Right ventricle myocardium inferior (tissue), 1 donor: ENCODE results near the gene ZBTB20. TPM values are rescaled to one million over a fixed set of nuclear protein-coding genes. Genes with fewer than 3 reads are reported as not detected.

Source experiments
- ATAC-seq: fragments of 200-7000 bp; cut with Tn5 transposase; one replicate; pipeline ENCODE4 v1.9.1; 2020; ENCODE audit warnings: mild to moderate bottlenecking, moderate library complexity
- DNase-seq: peaks from one replicate; pipeline ENCODE4 v3.0.0; 2021; ENCODE audit errors: missing footprints
- intact Hi-C: fragments of 100-400 bp; cut with DNase I; formaldehyde crosslinking; loops from one replicate; pipeline ENCODE4 v1.11.0; 2022
- total RNA-seq: library from RNA; stranded (reverse); fragmentation: NEBNext Ultra II Directional; extraction: Animal tissue kit (Norgen Biotek cat#: 25700); gene quantifications from one replicate; pipeline ENCODE4 v1.2.1, GENCODE V29; 2021
- donor health status: DM: no; HTN: yes; CAD: no; lungs with severe emphysema.

The ZBTB20 gene
- total RNA-seq, 1 donor from 2014 or later, result 55.7 TPM

DNA sequence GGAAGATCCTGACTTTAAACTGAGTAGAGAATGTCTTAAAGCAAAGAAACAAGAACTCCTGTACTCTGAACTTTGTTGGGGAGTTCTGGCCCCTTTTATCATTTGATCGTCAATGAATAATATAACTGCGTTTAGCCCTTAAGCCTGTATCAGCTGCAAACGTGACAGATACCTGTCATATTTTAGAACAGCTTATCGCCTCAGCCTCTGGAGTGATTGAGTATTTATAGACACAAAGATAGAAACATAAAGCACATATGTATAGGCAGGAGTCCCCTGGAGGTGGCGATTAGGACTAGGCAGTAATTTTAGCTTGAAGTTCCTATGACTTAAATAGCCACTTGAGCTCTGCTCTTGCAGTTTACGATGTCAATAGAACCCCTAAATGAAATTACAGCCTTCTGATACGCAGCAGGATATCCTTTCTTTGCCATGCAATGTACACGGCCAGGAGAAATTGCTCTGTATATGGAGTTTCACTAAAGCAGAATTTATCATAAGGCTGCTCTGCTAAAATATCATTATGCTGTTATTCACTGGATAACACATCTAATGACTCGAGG, 531.5 kb downstream of the ZBTB20 start:
- no peak for DNase-seq
- no peak for ATAC-seq
- intact Hi-C loops, result no loop called here

DNA sequence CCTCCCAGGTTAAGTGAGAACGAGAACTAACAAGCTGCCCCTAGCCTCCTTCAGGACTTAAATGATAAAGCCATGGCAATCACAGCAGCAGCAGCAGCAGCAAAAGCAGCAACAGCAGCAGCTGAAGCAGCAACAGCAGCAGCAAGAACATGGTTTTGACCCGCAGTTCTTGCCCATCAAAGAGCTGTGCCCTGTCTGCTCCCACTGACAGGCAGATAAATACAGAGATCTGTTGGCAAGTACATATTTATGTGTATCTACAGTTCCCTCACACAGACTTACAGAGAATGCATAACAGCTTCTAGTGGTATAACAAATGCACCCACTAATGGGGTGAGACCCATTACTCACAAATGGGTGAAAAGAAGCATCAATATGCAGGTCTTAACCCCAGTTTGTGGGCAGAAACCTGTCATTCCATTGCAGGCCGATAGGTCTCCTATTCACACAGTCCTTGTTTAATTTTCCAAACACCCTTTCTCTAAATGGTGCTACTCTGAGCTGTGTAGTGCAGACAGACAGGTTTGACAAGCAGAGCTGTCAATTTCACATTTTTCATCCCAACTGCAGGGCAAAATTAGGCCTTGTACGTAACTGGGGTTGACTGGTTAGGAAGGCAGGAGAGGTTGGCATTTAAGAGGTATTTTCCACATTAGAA, 537.0 kb downstream of the ZBTB20 start:
- no peak for DNase-seq
- peak; percentile 12 for ATAC-seq

DNA sequence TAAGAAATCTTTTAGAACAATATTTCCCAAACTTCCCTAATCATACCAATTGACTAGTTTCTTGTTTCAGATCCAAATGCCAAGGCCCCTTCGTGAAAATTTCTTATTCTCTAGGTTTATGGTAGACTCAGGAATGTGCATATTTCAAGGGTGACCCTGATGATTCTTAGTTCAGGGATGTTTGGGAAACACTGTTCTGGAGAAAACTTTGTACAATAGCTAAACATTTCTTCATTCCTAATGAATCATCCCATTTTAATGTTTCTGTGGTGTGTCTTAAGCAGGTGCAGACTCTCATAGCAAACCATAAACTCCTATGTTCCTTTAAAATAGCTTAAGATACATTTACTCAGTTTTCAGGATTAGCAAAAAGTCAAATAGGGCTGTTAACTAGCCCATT, 538.8 kb downstream of the ZBTB20 start:
- intact Hi-C loops, result no loop called here
- no peak for DNase-seq
- ATAC-seq, result no peak

More for the DNA sequence above, 537.0 kb downstream of the ZBTB20 start:
- intact Hi-C loops, result no loop called here

DNA sequence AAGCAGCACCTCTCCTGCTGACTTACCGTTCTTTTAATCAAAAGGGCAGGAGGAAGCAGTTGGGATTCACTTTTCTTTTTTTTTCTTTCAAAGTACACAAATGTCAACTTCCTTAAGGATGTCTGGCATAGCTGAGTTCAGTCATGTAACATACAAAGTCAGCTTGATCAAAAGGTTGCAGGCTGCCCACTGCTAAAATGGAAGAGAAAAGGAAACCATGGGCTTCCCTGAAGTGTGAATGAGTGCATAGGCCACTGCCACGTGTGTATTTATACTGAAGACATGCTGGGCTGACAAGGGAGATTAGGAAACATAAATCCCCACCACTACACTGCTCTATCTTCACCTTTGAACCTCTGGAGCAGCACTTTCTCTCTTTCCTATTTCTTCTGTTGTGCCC, 540.8 kb downstream of the ZBTB20 start:
- DNase-seq (no peak), ATAC-seq (no peak)
- intact Hi-C loops, result no loop called here

DNA sequence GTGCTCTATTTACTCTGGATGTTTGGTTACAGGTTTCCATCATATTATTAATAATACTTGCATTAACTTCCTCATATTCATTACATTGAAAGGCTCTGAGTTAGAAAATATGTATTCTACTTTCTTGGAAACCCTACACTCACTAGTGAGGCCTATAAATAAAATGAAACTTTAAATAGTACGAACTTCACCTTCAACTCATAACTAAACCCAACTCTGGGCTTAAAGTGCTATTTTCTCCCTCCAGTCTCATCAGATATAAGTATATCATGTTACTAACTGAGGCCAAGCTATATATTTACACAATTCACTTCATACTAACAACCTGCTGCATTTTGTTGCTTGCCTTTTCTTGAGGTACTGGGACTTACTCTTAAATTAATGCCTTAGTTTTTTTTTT, 546.5 kb downstream of the ZBTB20 start:
- intact Hi-C loops, result no loop called here
- DNase-seq (no peak), ATAC-seq (no peak)

DNA sequence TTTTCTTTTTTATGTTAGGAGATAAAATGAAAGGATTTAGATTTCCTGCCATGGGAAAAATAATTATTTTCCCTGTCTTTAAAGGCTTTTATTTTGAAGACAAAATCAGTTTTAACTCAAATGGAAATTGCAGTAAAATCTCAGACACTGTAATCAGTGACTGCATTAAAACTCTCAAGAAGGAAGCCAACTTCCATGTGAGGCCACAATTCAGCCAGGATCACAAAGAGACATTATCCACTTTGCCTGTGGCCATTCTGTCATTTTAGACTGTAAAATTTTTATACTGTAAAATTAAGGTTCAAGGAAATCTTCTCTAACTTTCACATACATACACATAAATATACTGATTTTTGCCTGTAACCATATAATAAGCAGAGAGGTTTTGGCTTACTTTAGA, 549.2 kb downstream of the ZBTB20 start:
- intact Hi-C loops, result no loop called here
- DNase-seq, result no peak
- no peak for ATAC-seq

DNA sequence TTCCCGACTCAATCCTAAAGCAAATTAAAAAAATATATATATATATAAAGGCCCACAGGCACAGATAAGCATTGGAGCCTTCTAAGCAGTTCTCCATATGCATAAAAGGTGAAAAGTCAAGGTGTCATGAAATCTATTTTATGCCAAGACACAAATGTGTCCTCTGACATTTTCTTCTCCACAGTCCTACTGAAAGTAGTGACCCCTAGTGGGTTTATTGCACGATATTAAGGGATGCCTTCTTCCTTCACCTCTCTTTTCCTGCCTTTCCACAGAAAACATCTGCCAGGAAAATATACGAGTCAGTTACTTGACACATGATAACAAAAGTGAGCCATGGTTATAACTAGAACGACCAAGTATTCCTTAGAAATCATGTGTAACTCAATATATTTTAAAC, 550.1 kb downstream of the ZBTB20 start:
- ATAC-seq, result peak; percentile 35
- DNase-seq, result no peak
- intact Hi-C loops, result no loop called here

DNA sequence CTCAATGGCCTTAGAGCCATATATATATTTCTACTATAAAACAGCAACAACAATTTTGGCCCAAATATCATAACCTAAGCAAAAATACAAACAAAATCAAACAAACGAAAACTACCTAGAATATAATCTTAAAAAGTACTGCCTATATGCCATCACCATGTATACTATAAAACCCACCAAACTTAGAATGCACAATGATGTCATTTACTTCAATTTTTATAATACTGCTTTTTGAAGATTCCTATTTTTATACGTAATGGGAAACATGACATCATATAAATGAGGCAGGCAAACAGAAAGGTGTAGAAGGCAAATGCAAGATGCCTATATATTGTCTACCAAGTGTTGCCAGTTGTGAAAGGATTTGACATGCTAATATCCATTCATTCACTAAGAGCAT, 550.9 kb downstream of the ZBTB20 start:
- intact Hi-C loops, result no loop called here
- no peak for ATAC-seq
- no peak for DNase-seq

DNA sequence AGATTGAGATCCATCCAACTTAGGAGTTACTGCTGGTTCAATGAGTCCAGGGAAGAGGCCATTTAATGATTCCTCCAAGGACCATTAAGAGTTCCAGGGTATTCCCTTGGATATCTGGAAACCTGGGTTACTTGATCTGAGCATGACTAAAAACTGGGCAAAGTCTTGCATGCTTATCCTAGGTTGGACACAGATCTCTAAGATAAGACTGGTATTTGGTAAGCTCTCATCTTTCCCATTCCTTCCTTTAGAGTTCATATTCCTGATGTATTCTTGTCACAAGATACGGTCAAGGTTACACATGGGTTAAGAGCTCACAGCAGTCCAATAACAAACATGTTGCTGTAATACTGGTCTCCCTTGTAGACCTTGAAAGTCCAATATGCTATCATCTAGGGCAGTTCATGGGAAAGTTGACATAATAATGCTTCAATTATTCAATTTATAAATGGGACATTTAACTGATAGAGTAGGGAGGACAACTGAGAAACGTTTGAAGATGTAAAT, 551.5 kb downstream of the ZBTB20 start:
- no peak for DNase-seq
- ATAC-seq, result peak; percentile 37
- intact Hi-C loops, result no loop called here

DNA sequence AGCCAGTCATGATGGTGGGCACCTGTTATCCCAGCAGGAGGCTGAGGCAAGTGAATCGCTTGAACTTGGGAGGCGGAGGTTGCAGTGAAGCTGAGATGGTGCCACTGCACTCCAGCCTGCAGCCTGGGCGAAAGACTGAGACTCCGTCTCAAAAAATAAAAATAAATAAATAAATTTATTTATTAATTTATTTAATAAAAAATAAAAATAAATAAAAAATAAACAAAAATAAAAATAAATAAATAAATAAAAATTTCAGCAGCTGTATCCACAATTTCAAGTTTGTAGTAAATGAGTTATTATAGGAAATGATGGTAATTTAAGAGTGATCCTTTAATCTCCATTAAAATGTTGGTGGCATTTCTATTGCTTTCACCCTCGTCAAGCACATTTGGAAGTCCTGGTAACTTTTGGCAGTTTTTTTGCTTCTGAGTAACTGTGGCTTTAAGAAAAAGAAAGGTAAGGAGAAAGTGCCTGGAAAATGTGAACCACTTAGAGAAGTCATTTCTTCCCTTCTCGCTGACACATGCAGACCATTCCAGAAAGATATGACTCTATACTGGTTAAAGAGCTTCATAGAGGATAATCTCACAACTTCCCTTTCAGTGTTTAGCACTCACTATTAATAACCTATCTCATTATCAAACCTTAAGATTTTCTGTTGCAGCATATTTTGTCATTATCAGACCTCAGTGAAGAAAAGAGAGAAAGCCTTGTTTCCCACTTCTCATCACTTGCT, 556.6 kb downstream of the ZBTB20 start:
- DNase-seq (no peak), ATAC-seq (no peak)
- intact Hi-C loops, result no loop called here

DNA sequence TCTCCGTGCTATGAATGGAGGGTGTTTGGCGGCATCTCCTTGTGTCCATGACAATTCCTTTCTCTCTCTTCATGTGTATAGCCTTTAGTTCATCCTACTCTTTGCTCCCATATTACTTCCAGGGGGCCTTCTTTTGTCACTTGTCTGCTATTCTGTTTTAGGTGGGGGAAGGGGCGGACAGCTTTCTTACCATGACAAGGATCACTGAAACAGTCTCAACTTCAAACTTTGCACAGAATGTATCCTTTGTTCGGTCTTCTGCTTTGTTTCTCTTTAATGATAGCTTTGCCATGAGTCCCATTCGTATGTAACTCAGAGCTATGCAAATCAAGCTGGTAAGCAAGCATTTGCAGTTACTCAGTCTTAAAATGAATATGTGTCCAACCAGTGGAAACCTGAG, 559.1 kb downstream of the ZBTB20 start:
- DNase-seq, result no peak
- no peak for ATAC-seq
- intact Hi-C loops, result loop anchor here (10.0 kb wide), 1 partner anchor 203 kb away; no protein-coding TSS in a partner anchor

DNA sequence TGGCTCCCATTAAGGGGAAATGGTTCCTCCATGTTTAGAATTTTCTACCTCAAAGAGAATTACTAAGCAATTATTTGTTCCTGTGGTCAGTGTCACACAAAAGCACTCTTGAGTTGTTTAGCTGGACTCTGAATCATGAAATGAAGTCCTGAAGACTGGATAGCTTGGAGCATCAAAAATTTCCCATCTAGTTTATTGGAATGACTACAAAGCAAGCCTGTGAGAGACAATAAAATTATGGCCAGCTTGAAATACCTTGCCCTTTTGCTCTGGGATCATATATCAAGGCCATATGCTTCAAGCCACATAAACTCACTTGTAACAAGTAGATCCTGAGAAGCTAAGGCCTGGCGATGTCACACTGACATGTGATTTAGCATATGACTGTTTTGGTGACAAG, 561.0 kb downstream of the ZBTB20 start:
- intact Hi-C loops, result loop anchor here (10.0 kb wide), 1 partner anchor 201 kb away; no protein-coding TSS in a partner anchor
- no peak for DNase-seq
- no peak for ATAC-seq

DNA sequence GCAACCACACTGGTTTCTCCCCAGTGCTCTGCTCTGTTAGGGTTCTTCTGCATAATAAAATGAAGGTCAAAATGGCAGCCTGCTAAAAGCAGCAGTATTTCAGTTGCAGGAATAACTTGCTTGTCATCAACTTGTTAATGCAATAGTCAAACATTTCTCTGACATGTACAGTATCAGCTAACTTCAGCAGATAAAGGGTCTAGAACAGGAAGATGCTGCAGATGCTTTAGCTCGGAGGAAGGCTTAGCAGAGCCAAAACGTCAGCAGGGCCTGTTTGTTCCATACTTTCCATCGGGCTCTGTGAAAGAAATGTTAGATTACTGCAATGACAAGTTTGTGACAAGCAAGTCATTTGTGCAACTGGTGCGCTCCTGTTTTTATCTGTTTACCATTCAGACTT, 561.4 kb downstream of the ZBTB20 start:
- ATAC-seq (peak; percentile 64), DNase-seq (no peak)
- intact Hi-C loops, result loop anchor here (10.0 kb wide), 1 partner anchor 201 kb away; no protein-coding TSS in a partner anchor

DNA sequence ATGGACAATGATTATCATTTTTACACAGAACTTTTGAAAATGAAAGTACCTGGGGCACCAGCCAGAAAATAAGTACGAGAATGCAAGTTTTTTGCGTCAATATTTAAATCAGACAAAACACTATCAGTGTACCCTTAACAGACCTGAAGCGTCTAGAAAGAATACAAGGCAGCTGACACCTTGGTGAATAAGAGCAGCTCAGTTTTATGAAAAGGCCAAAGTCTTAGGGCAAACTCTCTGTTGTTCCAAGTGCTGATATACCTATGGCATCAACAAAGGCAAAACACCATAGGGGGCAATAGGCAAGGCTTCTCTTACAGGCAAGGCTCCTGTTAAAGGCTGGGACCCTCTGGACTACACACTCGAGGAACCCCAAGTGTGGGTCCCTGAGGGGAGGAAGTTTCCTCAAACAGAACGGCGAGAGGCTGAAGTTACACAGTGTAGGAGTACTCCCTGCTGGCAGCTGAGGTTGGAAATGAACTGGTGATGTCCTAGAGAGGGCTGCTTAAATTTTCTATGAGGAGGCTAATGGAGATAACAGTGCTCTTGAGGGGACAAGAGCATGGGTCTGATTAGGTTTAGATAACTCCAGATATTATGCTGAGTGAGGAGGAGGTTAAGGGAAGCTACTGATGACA, 562.2 kb downstream of the ZBTB20 start:
- DNase-seq, result no peak
- ATAC-seq, result peak; percentile 75
- intact Hi-C loops, result loop anchor here (10.0 kb wide), 1 partner anchor 200 kb away; no protein-coding TSS in a partner anchor

DNA sequence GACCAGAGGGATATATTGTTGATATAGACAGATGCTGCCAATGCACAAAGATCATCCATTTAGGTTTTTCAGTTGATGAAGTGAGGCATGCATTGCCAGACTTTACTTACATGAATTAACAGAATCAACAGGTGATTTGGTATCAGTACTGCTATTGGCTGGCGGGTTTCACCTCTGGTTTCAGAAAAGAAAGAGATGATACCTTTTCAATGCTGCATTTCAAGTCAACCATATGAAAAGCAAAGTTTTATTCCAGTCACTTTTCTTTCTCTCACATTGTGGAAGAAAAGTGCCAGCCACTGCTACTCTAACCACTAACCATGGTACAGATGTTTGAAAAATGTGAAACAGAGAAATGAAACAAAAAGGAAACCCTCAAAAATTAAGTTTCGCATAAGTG, 564.2 kb downstream of the ZBTB20 start:
- intact Hi-C loops, result loop anchor here (10.0 kb wide), 1 partner anchor 198 kb away; no protein-coding TSS in a partner anchor
- ATAC-seq (no peak), DNase-seq (no peak)

DNA sequence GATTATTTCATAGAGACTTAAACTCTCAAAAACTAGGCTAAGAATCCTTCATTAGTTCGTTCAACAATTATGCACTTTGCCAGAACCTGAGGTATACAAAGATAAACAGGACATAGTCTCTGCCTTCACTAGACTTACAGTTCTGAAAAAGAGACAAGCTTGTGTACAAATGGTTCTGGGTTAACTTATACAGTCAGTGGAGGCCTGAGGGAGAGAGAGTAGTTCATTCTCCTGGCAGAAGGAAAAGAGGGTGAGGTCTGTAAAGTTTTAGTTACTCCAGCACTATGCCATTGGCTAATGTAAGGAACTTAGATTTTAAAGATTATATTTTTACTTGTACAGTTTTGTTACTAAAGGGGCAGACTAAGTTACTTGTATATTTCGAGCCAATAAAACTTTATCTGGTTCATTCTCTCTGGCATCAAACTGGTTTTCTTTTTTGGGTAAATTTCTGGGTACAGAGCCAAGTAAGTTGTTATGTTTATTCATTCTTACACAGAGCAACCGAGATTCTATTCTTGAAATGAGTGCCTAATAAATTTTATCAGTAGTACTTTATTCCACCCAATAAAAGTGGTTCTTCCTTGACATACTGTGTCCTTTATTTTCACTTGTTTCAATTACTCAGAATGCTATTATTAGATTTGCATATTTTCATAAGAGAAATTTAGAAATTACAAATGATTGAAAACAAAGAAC, 574.6 kb downstream of the ZBTB20 start:
- DNase-seq (no peak), ATAC-seq (no peak)
- intact Hi-C loops, result loop anchor here (10.0 kb wide), 1 partner anchor 58 kb away; no protein-coding TSS in a partner anchor

DNA sequence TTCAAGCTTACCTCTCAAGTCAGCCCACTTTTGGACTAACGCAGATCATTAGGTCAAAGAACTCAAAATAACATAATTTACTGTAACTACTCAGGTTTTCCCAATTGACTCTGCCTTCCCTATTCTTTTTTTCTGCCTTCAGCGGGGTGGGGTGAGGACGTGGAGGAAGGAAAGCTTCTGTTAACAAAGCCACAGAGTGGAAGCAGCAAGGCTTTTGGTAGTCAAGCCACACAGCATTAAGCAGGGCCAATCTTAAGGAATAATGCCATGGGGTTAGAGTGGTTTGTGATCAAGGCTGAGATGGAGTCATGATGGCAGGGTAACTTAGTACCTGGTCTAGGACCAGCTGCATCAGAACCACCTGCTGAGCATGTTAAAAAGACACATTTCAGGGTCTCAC, 575.7 kb downstream of the ZBTB20 start:
- ATAC-seq, result no peak
- DNase-seq, result no peak
- intact Hi-C loops, result loop anchor here (10.0 kb wide), 1 partner anchor 57 kb away; no protein-coding TSS in a partner anchor

DNA sequence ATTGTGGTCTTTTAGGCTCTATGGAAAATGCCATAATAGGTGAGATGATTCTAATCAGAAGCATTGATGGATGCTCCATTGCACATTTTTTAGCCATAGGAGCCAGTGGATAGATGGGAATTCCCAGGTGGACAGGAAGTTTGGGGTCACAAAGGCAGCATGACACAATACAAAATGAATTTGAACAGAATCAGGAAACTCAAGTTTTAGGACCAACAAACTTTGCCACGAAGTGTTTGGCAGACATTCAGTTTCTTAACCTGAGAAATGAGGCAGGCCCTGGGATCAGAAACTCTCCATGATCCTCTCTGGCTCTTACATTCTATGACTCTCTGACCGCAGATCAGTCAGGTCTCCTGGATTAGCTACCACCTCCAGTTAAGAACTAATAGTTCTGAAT, 577.9 kb downstream of the ZBTB20 start:
- intact Hi-C loops, result no loop called here
- ATAC-seq (no peak), DNase-seq (no peak)

DNA sequence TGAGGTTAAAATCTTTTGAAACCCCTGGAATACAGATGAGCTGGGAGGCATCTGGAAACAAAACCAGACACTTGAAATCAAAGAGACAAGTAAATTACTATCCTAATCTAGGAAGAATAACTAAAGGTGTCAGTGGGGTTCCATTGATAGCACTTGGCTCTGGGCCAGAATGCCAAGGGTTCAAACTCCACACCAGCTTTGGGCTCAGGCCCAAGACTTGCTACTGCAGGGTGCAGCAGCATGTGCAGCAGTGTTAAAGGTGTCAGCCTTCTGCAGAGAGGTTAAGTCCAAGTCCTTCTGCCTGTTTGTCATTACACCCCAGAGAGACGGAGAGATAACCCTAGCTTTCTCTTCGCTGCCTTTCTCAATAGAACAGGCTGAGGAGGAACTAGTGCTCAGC, 579.3 kb downstream of the ZBTB20 start:
- intact Hi-C loops, result no loop called here
- peak; percentile 30 for DNase-seq
- no peak for ATAC-seq
